8988T (cell line): ENCODE results near the gene TEAD2.

Experiments
- DNase-seq: peaks from one replicate; pipeline ENCODE4 v3.0.0; 2011

Gene TEAD2

GRCh38 chr19:49362048-49362928 is at the start of gene TEAD2:
TSS of gene TEAD2 (minus strand) at chr19:49362416. CDS start at chr19:49360075, 2,341 bp downstream.
- DNase-seq, result peak; percentile 65

GRCh38 chr19:49411681-49412326 is 49.6 kb upstream of the TEAD2 start:
- no peak for DNase-seq

DNA sequence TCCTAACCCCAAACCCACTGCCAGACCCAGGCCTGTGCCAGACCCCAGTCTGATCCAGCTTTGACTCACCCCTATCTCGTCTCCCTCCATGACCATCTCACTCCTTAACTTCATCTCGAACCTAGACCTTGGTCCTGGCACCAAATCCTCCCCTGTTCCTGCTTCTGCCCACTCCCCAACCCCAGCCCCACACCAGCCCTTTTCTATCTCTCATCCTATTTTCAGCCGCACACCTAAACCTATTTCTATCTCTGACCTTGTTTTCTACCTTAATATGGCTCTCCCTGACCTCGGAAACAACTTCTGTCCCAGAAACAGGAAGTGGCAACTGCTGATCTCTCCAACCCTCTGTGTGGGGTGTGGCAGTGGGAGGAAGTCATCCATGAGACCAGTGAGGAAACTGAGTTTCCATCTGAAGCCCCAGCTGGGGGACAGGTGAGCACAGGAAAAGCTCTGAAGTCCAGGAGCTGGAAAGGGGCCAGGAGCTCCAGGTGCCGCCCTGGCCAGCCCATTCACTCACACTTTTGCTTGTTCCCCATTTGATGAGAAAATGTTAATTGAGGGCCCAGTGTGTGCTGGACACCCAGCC is 47.3 kb upstream of the TEAD2 start:
- no peak for DNase-seq

DNA sequence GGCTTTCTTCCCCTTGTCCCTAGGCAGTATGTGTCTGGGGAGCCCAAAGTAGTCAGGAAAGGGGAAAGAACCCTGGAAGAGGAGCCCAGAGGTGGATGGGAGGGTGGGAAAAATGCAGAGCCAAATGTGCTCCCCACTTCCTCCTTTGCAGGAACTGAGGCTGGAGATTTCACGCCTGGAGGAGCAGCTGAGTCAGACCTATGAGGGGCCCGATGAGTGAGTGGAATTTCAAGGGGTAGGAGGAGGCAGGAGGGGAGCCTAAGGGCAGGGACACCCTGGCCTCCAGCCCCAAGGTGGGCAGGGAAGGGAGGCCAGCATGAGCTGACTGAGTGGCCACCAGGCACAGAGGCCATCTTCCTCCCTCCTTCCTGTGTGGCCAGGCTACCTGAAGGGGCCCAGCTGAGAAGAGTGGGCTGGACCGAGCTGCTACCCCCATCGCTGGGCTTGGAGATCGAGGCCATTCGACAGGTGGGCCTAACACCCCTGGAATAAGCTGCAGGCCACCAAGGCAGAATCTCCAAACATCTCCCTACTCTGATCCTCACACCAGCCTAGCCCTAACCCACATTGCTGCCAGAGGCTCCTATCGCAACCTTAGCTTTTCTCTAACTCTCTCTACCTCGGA is 46.7 kb upstream of the TEAD2 start:
- DNase-seq, result no peak

DNA sequence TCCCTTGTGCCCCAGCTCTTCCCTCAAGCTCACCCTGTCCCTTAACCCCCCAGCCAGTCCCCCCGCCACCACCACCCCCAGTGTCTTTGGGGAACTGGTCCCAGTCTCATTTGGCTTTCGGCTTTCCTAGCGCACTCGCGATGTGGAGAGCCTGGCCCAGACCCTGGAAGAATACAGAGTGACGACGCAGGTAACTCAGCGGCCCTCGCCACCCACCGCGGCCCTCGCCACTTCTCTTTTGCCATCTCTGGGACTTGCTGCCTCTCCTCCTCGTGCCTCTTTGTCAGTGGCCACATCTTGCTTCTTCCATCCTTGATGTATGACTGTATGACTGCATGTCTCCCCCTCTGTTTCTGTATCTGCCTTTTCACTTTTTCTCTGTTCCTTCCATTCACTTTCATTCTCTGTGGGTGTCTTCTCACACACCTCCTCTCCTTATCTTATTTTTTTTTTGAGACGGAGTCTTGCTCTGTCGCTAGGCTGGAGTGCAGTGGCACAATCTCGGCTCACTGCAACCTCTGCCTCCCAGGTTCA is 45.3 kb upstream of the TEAD2 start:
- DNase-seq, result no peak

DNA sequence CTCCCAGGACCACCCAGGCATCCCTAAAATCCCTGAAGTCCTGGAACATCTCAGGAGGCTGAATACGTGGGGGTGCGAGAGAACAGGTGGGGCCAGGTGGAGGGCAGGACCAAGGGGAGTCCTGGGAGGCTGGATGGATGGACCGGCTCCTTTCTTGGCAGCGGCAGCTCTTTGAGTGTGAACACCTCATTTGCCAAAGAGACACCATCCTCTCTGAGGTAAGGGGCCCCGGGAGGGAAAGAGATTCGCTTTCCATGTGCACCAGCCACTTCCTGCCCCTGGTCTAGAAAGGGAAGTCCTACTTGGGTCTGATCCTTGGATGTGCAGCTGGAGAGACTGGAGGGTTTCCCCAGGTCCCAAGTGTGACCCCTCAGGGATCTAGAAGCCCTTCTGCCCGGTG is 44.9 kb upstream of the TEAD2 start:
- no peak for DNase-seq

- DNase-seq, result no peak
Observed at GRCh38 chr19:49403404-49404187, 41.4 kb upstream of the TEAD2 start.

GRCh38 chr19:49400029-49400428 is 37.8 kb upstream of the TEAD2 start:
- no peak for DNase-seq

- DNase-seq, result no peak
Observed at GRCh38 chr19:49398931-49399330, 36.7 kb upstream of the TEAD2 start.

- no peak for DNase-seq
Observed at GRCh38 chr19:49398001-49398615, 35.9 kb upstream of the TEAD2 start.

- DNase-seq, result no peak
Observed at GRCh38 chr19:49396738-49397505, 34.7 kb upstream of the TEAD2 start.

DNA sequence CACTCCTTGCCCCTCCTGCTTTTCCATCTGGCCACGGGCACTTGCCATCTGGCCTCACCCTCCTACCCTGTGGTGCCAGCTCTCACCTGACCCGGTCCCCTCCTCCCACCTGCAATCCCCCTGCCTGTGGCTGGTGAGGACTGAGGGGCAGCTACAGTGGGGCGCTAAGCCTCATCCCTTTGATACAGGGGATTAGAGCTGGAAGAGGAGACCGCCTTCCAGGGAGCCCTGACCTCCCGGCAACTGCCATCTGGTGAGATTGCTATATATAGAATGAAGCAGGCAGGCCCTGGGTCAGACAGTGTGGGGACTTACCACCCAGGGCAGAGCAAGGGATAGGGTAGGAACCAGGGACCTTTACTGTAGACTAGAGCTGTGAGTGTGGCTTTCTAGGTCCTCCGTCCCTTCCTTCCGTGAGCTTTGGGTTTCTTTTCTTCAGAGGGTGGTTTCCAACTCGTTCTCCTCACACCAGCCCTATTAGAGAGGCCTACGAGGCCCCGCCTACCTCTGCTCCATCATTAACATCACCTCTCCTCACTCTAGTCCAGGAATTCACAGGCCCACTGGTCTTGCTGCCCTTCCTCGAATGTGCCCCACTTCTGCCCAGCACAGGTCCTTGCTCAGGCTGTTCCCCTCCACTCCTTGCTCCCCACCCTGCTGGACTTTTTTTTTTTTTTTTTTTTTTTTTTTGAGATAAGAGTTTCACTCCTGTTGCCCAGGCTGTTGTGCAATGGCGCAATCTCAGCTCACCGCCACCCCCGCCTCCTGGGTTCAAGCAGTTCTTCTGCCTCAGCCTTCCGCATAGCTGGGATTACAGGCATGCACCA is 33.6 kb upstream of the TEAD2 start:
- DNase-seq, result no peak

DNA sequence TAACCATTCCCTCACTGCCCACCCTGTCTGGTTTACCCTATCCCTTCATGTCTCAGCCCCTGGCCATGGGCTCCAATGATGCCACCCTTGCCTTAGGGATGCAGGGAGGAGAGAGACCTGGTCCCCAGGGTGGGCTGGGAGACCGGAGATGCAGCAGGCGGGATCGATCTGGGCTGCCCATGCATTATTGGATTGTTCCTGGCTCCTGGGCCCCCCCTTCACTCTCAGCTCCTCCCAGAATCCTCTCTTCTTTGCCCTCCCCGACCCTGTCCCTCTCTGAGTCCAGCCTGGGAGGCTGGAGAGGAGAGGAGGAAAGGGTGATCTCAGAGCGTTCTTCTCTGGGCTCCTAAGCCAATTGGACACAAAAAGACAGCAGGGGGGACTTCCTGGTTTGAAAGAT is 31.7 kb upstream of the TEAD2 start:
- DNase-seq, result no peak

DNA sequence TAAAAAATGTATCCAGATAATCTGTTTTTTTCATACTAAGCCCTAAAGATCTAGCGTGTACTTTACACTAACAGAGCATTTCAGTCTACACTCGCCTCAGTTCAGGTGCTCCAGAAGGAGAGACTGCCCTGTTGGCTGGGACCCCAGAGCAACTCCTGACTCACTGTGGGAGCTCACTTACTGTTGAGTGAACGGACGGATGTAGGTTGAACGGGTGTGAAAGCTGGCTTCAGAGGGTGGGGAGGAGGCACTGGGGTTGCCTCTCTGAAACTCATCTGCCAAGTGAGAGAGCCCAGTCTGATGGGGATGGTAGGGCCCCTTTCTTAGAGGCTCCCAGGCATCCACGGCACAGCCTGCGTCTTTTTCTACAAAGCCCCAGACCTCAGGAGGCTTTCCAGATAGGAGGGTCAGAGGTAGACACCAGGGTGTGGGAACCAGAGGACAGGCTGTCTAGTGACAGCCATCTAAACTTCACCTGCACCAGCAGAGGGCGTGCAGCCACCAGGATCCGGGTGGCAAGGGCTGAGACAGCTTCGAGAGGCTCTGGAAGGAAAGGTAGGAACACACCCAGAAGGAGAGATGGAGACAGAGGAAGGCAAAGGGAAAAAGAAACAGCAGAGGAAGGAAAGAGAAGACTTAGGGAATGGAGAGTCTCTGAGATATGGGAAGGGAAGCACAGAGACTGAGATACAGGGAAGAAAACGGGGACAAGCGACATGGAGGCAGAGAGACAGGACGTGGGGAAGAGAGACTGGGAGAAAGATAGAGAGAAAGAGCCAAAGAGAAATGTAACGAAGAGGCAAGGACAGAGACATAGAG is 29.6 kb upstream of the TEAD2 start:
- DNase-seq, result peak; percentile 77

GRCh38 chr19:49390929-49391359 is 28.7 kb upstream of the TEAD2 start:
- no peak for DNase-seq

DNA sequence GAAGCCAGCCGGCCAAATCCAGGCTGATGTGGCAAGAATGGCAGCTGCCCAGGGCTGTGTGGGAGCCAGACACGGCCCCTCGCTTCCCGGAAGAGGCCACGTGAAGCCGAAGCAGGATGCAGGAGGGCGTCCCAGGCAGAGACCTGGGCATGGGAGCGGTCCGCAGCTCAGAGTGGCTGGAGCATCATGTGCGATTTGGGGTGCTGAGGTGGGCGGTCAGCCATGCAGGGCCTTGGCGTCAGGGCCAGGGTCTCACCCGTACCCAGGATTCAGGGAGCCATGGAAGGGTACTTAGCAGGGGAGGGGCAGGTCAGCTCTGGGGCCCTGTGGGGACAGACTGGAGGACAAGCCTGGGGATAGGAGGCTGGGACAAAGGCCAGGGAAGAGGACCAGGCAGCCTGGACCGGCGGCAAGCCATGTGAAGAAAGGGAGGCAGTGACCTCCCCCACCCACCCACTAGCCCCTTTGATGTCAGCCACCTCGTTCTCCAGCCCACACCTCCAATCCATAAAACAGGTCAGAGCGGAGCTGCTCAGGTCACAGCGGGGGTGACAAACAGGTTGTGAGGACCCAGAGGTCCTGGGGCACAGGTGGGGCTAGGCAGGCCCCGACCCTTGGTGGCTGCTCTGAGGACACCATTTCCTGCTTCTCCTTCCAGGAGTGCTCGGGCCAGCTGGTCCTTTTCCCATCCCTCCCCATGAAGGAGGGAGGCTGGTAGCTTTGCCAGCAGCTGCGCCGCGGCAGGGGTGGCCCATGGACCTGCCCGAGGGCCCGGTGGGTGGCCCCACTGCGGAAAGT is 28.1 kb upstream of the TEAD2 start:
- DNase-seq, result no peak

GRCh38 chr19:49389406-49389805 is 27.2 kb upstream of the TEAD2 start:
- no peak for DNase-seq

DNA sequence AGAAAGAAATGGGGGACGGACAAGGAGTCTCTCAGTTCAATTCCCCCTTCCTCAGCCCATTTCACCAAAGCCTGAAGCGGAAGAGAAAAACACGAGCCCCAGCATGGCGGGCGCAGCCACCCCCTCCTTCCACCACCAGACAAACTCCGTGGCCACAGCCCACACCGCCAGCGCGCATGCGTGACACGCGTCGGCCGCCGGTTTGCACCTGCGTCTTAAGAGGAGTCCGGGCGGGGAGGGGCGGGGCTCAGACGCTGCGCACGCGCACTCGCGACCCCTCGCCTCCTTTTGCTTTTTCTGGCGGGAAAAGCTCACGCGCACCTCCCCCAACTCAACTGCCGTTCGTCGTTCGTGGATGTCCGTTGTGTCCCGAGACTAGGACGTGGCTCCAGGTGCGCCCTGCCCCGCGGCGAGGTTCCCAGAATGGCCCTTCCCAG is 25.7 kb upstream of the TEAD2 start, which contains the start of gene KASH5:
Gene KASH5 (plus strand): TSS at position 314 of the 437 bp plus-strand sequence. CDS start 2,635 bp downstream, outside the sequence.
- no peak for DNase-seq
